ENCODE measurements around the gene C1orf159.

DNA sequence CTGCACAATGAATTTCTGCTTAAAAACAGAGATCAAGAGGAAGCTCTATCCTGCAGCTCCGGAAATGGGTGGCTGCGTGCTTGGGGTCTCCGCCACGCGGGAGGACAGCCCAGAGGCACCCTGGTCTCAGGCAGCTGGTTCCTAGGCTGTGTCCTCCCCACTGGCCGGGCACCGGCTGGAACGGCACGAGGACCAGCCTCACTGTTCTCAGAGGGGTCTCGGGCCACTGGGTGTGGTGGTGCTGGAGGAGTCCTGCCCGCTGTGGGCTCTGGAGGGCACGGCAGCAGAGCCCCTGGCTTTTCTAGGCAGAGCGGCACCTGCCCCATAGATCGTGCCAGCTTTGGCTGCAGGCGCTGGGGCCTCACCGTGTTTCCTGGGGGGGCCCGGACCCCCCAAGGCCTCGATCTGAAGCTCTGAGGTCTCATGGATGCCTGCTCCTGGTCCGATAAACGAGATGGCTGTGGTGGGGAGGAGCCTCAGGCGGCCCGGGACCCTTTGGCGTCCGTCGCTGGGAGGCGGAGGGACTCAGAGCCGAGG is 33.6 kb downstream of the C1orf159 start:
- TF ChIP-seq EZH2 (IDR thresholded peaks at IDR 0.05) (no peak), POLR2AphosphoS5 (IDR thresholded peaks at IDR 0.05; ENCODE audit: borderline replicate concordance, low read depth, low read length) (no peak)
